ENCODE data around the gene CKM.
"Not testable (repeated sequence)": the region's sequence is repeated elsewhere in the genome, so short reads cannot be mapped to it uniquely, and the experiment has no call there.

Gene CKM

GRCh38 chr19:45314708-45315245, 7.9 kb downstream of the CKM start:
- no peaks in the 10 kb centered on the region for H3K4me1 ChIP-seq (ENCODE audit: insufficient read depth, low read length)
- H3K36me3 ChIP-seq (ENCODE audit: insufficient read depth, low read length), result no peaks in the 10 kb centered on the region
- no peak overlapping the region for H3K9ac ChIP-seq (ENCODE audit: low read depth, low read length)
- H3K27me3 ChIP-seq (ENCODE audit: insufficient read depth, low read length), result peaks cover 22% of the 10 kb centered on the region
- H3K9me3 ChIP-seq (ENCODE audit: insufficient read depth, low read depth, low read length), result no peaks in the 10 kb centered on the region
- no peak overlapping the region for H3K4me3 ChIP-seq (ENCODE audit: low read length)
- no peak overlapping the region for H3K27ac ChIP-seq (ENCODE audit: low read depth, low read length)
- WGBS, result 84% methylated on average over 8 of the region's 8 CpGs

DNA sequence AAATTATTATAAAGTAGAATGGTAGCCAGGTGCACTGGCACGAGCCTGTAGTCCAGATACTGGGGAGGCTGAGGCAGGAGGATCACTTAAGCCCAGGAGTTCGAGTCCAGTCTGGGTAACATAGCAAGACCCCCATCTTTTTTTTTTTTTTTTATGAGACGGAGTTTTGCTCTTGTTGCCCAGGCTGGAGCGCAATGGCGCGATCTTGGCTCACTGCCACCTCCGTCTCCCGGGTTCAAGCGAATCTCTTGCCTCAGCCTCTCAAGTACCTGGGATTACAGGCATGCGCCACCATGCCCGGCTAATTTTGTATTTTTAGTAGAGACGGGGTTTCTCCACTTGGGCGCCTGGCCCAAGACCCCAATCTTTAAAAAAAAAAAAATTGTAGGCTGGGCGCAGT, 10.4 kb downstream of the CKM start:
- not testable (repeated sequence) for H3K9ac ChIP-seq (ENCODE audit: low read depth, low read length); H3K9me3 ChIP-seq (ENCODE audit: insufficient read depth, low read depth, low read length); H3K27ac ChIP-seq (ENCODE audit: low read depth, low read length); H3K4me1 ChIP-seq (ENCODE audit: insufficient read depth, low read length); H3K36me3 ChIP-seq (ENCODE audit: insufficient read depth, low read length); H3K4me3 ChIP-seq (ENCODE audit: low read length)
- WGBS, result 95% methylated on average over 14 of the region's 14 CpGs
- H3K27me3 ChIP-seq (ENCODE audit: insufficient read depth, low read length), result peaks cover 22% of the 10 kb centered on the region

DNA sequence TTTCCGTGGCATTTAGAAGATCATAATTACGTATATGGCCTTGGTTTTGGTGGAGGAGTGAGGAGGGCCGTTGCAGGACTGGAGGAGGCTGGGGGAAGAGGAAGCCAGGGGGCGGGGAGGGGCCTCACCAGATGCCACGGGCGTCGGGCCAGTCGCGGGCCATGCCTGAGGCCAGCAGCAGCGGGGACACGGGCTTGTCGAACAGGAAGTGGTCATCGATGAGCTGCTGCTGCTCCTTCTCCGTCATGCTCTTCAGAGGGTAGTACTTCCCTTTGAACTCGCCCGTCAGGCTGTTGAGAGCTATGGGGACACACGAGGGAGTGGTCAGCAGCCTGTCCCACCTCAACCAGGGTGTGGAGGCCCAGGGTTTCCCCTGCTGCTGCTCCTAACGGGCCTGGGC, 11.1 kb downstream of the CKM start:
- H3K4me1 ChIP-seq (ENCODE audit: insufficient read depth, low read length), result no peaks in the 10 kb centered on the region
- peaks cover 22% of the 10 kb centered on the region for H3K27me3 ChIP-seq (ENCODE audit: insufficient read depth, low read length)
- no peak overlapping the region for H3K4me3 ChIP-seq (ENCODE audit: low read length)
- H3K36me3 ChIP-seq (ENCODE audit: insufficient read depth, low read length), result no peaks in the 10 kb centered on the region
- H3K9me3 ChIP-seq (ENCODE audit: insufficient read depth, low read depth, low read length), result no peaks in the 10 kb centered on the region
- no peak overlapping the region for H3K27ac ChIP-seq (ENCODE audit: low read depth, low read length)
- H3K9ac ChIP-seq (ENCODE audit: low read depth, low read length), result no peak overlapping the region
- WGBS, result 75% methylated on average over 18 of the region's 18 CpGs

DNA sequence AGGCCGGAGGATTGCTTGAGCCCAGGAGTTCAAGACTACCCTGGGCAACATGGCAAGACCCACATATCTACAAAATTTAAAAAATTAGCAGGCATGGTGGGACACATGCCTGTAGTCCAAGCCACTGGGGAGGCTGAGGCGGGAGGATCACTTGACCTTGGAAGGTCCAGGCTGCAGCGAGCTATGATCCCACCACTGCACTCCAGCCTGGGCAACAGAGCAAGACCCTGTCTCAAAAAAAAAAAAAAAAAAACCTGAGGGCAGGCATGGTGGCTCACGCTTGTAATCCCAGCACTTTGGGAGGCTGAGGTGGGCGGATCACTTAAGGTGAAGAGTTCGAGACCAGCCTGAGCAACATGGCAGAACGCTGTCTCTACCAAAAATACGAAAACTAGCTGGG, 13.4 kb downstream of the CKM start:
- 94% methylated on average over 8 of the region's 8 CpGs for WGBS
- H3K27me3 ChIP-seq (ENCODE audit: insufficient read depth, low read length), result peaks cover 11% of the 10 kb centered on the region
- not testable (repeated sequence) for H3K9me3 ChIP-seq (ENCODE audit: insufficient read depth, low read depth, low read length); H3K4me3 ChIP-seq (ENCODE audit: low read length); H3K9ac ChIP-seq (ENCODE audit: low read depth, low read length); H3K36me3 ChIP-seq (ENCODE audit: insufficient read depth, low read length); H3K4me1 ChIP-seq (ENCODE audit: insufficient read depth, low read length); H3K27ac ChIP-seq (ENCODE audit: low read depth, low read length)

DNA sequence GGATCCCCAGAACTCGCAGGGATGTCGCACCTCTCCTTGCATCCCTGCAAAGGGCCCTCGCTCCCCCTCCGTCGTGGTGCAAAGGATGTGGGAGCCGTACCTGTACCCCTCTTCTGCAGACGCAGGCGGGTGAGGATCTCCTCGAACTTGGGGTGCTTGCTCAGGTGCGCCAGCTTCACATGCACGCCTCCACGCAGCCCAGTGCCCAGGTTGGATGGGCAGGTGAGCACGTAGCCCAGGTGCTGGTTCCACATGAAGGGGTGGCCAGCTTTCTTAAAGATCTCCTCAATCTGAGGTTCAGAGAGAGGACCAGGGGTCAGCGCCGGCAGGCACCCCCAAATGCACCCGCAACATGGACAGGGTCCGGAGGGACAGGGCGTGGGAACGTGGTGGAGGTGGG, 15.3 kb downstream of the CKM start:
- Histone ChIP-seq H3K9me3 (ENCODE audit: insufficient read depth, low read depth, low read length) (no peaks in the 10 kb centered on the region), H3K4me3 (ENCODE audit: low read length) (no peak overlapping the region), H3K27me3 (ENCODE audit: insufficient read depth, low read length) (no peaks in the 10 kb centered on the region; the same call in 1 of the 2 replicates), H3K9ac (ENCODE audit: low read depth, low read length) (no peak overlapping the region), H3K27ac (ENCODE audit: low read depth, low read length) (no peak overlapping the region), H3K4me1 (ENCODE audit: insufficient read depth, low read length) (peaks cover 6% of the 10 kb centered on the region; the same call in 1 of the 2 replicates), H3K36me3 (ENCODE audit: insufficient read depth, low read length) (no peaks in the 10 kb centered on the region)
- 94% methylated on average over 19 of the region's 19 CpGs for WGBS

DNA sequence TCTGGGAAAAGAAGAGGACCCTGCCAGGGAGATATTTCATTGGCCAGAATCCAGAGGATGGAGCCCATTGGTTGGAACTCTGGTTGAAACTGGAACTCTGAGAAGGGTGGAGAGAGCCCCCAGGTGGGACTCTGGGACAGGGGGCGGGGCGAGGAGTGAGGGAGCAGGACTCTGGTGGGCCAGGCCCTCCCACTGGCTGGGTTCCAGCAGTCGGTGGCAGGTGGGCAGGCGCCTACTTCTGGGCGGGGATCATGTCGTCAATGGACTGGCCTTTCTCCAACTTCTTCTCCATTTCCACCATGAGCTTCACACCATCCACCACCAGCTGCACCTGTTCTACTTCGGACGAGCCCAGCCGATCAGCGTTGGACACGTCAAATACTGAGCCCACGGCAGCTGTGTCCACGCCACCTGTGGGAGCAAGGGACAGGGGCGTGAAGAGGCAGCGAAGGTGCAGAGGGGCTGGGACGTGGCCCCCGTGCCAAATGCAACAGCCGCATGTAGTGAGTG, 16.1 kb downstream of the CKM start:
- Histone ChIP-seq H3K27ac (ENCODE audit: low read depth, low read length) (no peak overlapping the region), H3K4me1 (ENCODE audit: insufficient read depth, low read length) (peaks cover 6% of the 10 kb centered on the region; the same call in 1 of the 2 replicates), H3K9ac (ENCODE audit: low read depth, low read length) (no peak overlapping the region), H3K27me3 (ENCODE audit: insufficient read depth, low read length) (no peaks in the 10 kb centered on the region; the same call in 1 of the 2 replicates), H3K9me3 (ENCODE audit: insufficient read depth, low read depth, low read length) (no peaks in the 10 kb centered on the region), H3K4me3 (ENCODE audit: low read length) (no peak overlapping the region), H3K36me3 (ENCODE audit: insufficient read depth, low read length) (no peaks in the 10 kb centered on the region)
- 85% methylated on average over 18 of the region's 18 CpGs for WGBS

GRCh38 chr19:45306040-45306439, 16.6 kb downstream of the CKM start:
- H3K27me3 ChIP-seq (ENCODE audit: insufficient read depth, low read length), result no peaks in the 10 kb centered on the region; the same call in 1 of the 2 replicates
- no peaks in the 10 kb centered on the region for H3K9me3 ChIP-seq (ENCODE audit: insufficient read depth, low read depth, low read length)
- peaks cover 6% of the 10 kb centered on the region; the same call in 1 of the 2 replicates for H3K4me1 ChIP-seq (ENCODE audit: insufficient read depth, low read length)
- H3K27ac ChIP-seq (ENCODE audit: low read depth, low read length), result no peak overlapping the region
- 84% methylated on average over 9 of the region's 9 CpGs for WGBS
- H3K9ac ChIP-seq (ENCODE audit: low read depth, low read length), result no peak overlapping the region
- H3K4me3 ChIP-seq (ENCODE audit: low read length), result no peak overlapping the region
- no peaks in the 10 kb centered on the region for H3K36me3 ChIP-seq (ENCODE audit: insufficient read depth, low read length)

- H3K9ac ChIP-seq (ENCODE audit: low read depth, low read length), result no peak overlapping the region
- 41% methylated on average over 5 of the region's 5 CpGs for WGBS
- H3K27ac ChIP-seq (ENCODE audit: low read depth, low read length), result no peak overlapping the region
- peaks cover 6% of the 10 kb centered on the region; the same call in 1 of the 2 replicates for H3K4me1 ChIP-seq (ENCODE audit: insufficient read depth, low read length)
- no peak overlapping the region for H3K4me3 ChIP-seq (ENCODE audit: low read length)
- H3K9me3 ChIP-seq (ENCODE audit: insufficient read depth, low read depth, low read length), result no peaks in the 10 kb centered on the region
- H3K27me3 ChIP-seq (ENCODE audit: insufficient read depth, low read length), result no peaks in the 10 kb centered on the region; the same call in 1 of the 2 replicates
- H3K36me3 ChIP-seq (ENCODE audit: insufficient read depth, low read length), result no peaks in the 10 kb centered on the region
Measured at GRCh38 chr19:45305421-45305820, 17.3 kb downstream of the CKM start.

GRCh38 chr19:45305007-45305406, 17.7 kb downstream of the CKM start:
- Histone ChIP-seq H3K36me3 (ENCODE audit: insufficient read depth, low read length) (no peaks in the 10 kb centered on the region), H3K9ac (ENCODE audit: low read depth, low read length) (no peak overlapping the region), H3K4me1 (ENCODE audit: insufficient read depth, low read length) (peaks cover 6% of the 10 kb centered on the region; the same call in 1 of the 2 replicates), H3K9me3 (ENCODE audit: insufficient read depth, low read depth, low read length) (no peaks in the 10 kb centered on the region), H3K27me3 (ENCODE audit: insufficient read depth, low read length) (no peaks in the 10 kb centered on the region; the same call in 1 of the 2 replicates), H3K4me3 (ENCODE audit: low read length) (no peak overlapping the region), H3K27ac (ENCODE audit: low read depth, low read length) (no peak overlapping the region)
- 77% methylated on average over 4 of the region's 4 CpGs for WGBS

GRCh38 chr19:45304141-45304926, 18.3 kb downstream of the CKM start:
- H3K9me3 ChIP-seq (ENCODE audit: insufficient read depth, low read depth, low read length), result no peaks in the 10 kb centered on the region
- no peak overlapping the region for H3K27ac ChIP-seq (ENCODE audit: low read depth, low read length)
- H3K27me3 ChIP-seq (ENCODE audit: insufficient read depth, low read length), result no peaks in the 10 kb centered on the region; the same call in 1 of the 2 replicates
- WGBS, result 72% methylated on average over 4 of the region's 4 CpGs
- peaks cover 6% of the 10 kb centered on the region; the same call in 1 of the 2 replicates for H3K36me3 ChIP-seq (ENCODE audit: insufficient read depth, low read length)
- no peak overlapping the region for H3K4me3 ChIP-seq (ENCODE audit: low read length)
- H3K9ac ChIP-seq (ENCODE audit: low read depth, low read length), result no peak overlapping the region
- H3K4me1 ChIP-seq (ENCODE audit: insufficient read depth, low read length), result peaks cover 6% of the 10 kb centered on the region; the same call in 1 of the 2 replicates

DNA sequence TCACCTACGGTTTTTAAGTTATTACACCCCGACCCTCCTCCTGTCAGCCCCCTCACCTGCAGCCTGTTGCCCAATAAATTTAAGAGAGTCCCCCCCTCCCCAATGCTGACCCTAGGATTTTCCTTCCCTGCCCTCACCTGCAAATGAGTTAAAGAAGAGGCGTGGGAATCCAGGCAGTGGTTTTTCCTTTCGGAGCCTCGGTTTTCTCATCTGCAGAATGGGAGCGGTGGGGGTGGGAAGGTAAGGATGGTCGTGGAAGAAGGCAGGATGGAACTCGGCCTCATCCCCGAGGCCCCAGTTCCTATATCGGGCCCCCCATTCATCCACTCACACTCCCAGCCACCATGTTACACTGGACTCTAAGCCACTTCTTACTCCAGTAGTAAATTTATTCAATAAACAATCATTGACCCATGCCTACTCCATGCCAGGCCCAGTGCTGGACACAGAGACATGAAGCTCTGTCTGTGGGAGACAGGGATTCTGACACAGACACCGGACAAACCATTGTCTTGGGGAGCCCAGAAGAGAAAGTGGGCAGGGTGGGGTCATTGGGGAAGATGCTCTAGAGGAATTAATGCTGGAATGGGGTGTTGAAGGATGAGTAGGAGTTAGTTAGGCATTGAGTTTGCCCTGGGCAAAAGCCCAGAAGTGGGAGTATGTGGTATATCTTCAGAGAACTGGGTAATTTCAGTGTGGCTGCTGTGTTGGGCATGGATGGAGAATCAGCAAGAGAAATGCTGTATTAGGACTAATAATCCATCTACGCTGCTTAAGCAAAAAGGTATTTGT, 19.2 kb downstream of the CKM start:
- Histone ChIP-seq H3K27me3 (ENCODE audit: insufficient read depth, low read length) (no peaks in the 10 kb centered on the region; the same call in 1 of the 2 replicates), H3K27ac (ENCODE audit: low read depth, low read length) (no peak overlapping the region), H3K4me3 (ENCODE audit: low read length) (no peak overlapping the region), H3K36me3 (ENCODE audit: insufficient read depth, low read length) (peaks cover 7% of the 10 kb centered on the region; the same call in 1 of the 2 replicates), H3K4me1 (ENCODE audit: insufficient read depth, low read length) (peaks cover 6% of the 10 kb centered on the region; the same call in 1 of the 2 replicates), H3K9me3 (ENCODE audit: insufficient read depth, low read depth, low read length) (no peaks in the 10 kb centered on the region), H3K9ac (ENCODE audit: low read depth, low read length) (no peak overlapping the region)
- WGBS, result 96% methylated on average over 12 of the region's 12 CpGs
